CD8-positive, alpha-beta memory T cell (primary cell): ENCODE results near the gene PSTPIP1. TPM values are rescaled to one million over a fixed set of nuclear protein-coding genes. Genes with fewer than 3 reads are reported as not detected.

Experiments
- CTCF ChIA-PET: fragments of 350-600 bp; sonication (Branson Sonifier 250); formaldehyde crosslinking; loops from one replicate; lab custom pipeline; 2021; ENCODE audit warnings: antibody characterized with exemption; lab: Charles Lee
- POLR2A ChIA-PET: fragments of 350-600 bp; sonication (Branson Sonifier 250); formaldehyde crosslinking; loops from one replicate; lab custom pipeline; 2021; ENCODE audit warnings: antibody characterized with exemption; lab: Charles Lee
- DNase-seq, 5 donors: peaks; one replicate each; pipeline versions ENCODE4 v3.0.0 to v3.0.0-alpha.2; 2020 to 2022; ENCODE audit warnings: mixed read lengths in 1 of 5
- H3K27ac ChIP-seq: one replicate; pipeline ENCODE4 v1.7.0; 2013; ENCODE audit warnings: low read depth, mild to moderate bottlenecking, low read length, moderate library complexity
- H3K27me3 ChIP-seq: 2 replicates; pipeline ENCODE4 v1.7.0; 2013; ENCODE audit warnings: low read length, mild to moderate bottlenecking; ENCODE audit not compliant: insufficient read depth, poor library complexity, severe bottlenecking
- H3K36me3 ChIP-seq: 2 replicates; pipeline ENCODE4 v1.7.0; 2013; ENCODE audit warnings: mild to moderate bottlenecking, low read length, moderate library complexity; ENCODE audit not compliant: insufficient read depth
- H3K4me1 ChIP-seq: 2 replicates; pipeline ENCODE4 v1.7.0; 2013; ENCODE audit warnings: mild to moderate bottlenecking, low read length, moderate library complexity; ENCODE audit not compliant: insufficient read depth
- H3K4me3 ChIP-seq: 2 replicates; pipeline ENCODE4 v1.7.0; 2013; ENCODE audit warnings: mild to moderate bottlenecking, low read length
- H3K9me3 ChIP-seq: 2 replicates; pipeline ENCODE4 v1.7.0; 2013; ENCODE audit warnings: mild to moderate bottlenecking, low read length
- H3K27ac Mint-ChIP-seq, 8 donors: one replicate each; pipeline ENCODE4 v1.8.0; 2020 to 2021; ENCODE audit warnings: mixed read lengths in 8 of 8, mild to moderate bottlenecking in 6 of 8, inconsistent platforms in 3 of 8, moderate library complexity in 3 of 8
- H3K27me3 Mint-ChIP-seq, 2 donors: one replicate each; pipeline ENCODE4 v1.8.0; 2020 to 2021; ENCODE audit warnings: mixed read lengths in 2 of 2, mild to moderate bottlenecking in 1 of 2, moderate library complexity in 1 of 2
- H3K36me3 Mint-ChIP-seq, 3 donors: one replicate each; pipeline ENCODE4 v1.8.0; 2020 to 2021; ENCODE audit warnings: mixed read lengths in 3 of 3, inconsistent platforms in 1 of 3, mild to moderate bottlenecking in 1 of 3
- H3K4me1 Mint-ChIP-seq, 3 donors: one replicate each; pipeline ENCODE4 v1.8.0; 2020 to 2021; ENCODE audit warnings: mixed read lengths in 3 of 3, inconsistent platforms in 1 of 3, mild to moderate bottlenecking in 1 of 3
- H3K4me3 Mint-ChIP-seq, 7 donors: one replicate each; pipeline ENCODE4 v1.8.0; 2020 to 2021; ENCODE audit warnings: mixed read lengths in 7 of 7, mild to moderate bottlenecking in 6 of 7, moderate library complexity in 4 of 7, inconsistent platforms in 2 of 7
- H3K9me3 Mint-ChIP-seq, 5 donors: one replicate each; pipeline ENCODE4 v1.8.0; 2020 to 2022; ENCODE audit warnings: mixed read lengths in 5 of 5, mild to moderate bottlenecking in 3 of 5, moderate library complexity in 2 of 5, inconsistent platforms in 1 of 5
- polyA plus RNA-seq: library from polyadenylated mRNA; unstranded; fragments of 300-500 nt; fragmentation: Illumina TruSeq; gene quantifications from one replicate; pipeline ENCODE4 v1.2.3, GENCODE V29; 2021
- total RNA-seq, 2 experiments: library from RNA; stranded (reverse); gene quantifications; one replicate each; pipeline ENCODE4 v1.2.3, GENCODE V29; 2021

Gene PSTPIP1
- total and polyA plus RNA-seq, 3 experiments from 2014 or later: 83.1 to 127 (median 123) TPM

DNA sequence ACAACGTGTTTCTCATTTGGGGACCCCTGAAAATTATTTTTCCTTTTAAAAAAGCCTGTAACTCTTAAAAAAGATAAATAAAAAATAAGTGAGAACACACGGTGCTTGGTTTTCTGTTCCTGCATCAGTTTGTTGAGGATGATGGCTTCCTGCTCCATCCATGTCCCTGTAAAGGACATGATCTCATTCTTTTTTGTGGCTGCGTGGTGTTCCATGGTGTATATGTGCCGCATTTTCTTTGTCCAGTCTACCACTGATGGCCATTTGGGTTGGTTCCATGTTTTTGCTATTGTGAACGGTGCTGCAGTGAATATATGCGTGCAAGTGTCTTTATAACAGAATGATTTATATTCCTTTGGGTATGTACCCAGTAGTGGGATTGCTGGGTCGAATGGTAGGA, 73.7 kb downstream of the PSTPIP1 start:
- peaks cover 0 to 5% (median 0%) of the 10 kb centered on the region in 3 donors for H3K36me3 Mint-ChIP-seq
- Histone ChIP-seq H3K27me3 (no peaks in the 10 kb centered on the region), H3K4me1 (peaks cover 14% of the 10 kb centered on the region), H3K36me3 (no peaks in the 10 kb centered on the region), H3K9me3 (no peaks in the 10 kb centered on the region), H3K27ac (no peak overlapping the region), H3K4me3 (no peak overlapping the region)
- ChIA-PET POLR2A (no interaction called here), CTCF (interaction anchor here (1.1 kb wide), 1 partner anchor 23 kb away, joined by 3 read pairs; no protein-coding TSS in a partner anchor)
- peak overlapping the region in 1 of 8 donors; percentile 74 for H3K27ac Mint-ChIP-seq
- peak overlapping the region in 1 of 7 donors; percentile 91 for H3K4me3 Mint-ChIP-seq
- no peak for DNase-seq
- peaks cover 22 to 37% (median 36%) of the 10 kb centered on the region in 3 donors for H3K4me1 Mint-ChIP-seq
- H3K9me3 Mint-ChIP-seq: peaks cover 0 to 2% (median 0%) of the 10 kb centered on the region in 5 donors
- peaks cover 0 to 5% of the 10 kb centered on the region in 2 donors for H3K27me3 Mint-ChIP-seq

DNA sequence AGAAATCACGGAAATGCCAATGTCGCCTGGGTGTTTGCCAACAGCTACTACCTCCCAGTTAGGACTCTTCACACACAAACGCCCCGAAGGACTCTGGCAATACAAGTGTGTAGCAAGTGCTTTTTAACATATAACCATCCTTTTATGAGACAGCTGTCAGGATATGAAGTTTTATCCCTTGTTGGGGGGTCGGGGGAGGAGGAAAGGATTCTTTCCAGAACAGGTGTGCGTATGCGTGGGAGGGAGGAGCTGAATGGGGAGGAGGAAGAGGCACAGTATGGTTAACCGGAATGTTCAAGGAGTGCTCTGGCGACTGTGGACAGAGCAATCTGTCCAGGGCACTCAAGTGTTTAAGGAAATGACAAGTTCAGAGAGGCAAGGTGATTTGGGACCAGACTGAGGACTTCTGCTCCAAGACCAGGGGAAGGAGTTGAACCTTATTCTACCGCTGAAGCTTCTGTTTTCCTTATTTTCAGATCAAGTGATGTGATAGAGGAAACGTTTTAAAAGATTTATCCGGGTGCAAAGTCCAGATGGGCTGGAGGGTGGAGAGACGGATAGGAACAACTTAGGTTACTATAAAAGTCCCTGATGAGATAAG, 74.7 kb downstream of the PSTPIP1 start:
- Histone ChIP-seq H3K4me1 (peaks cover 14% of the 10 kb centered on the region), H3K9me3 (no peaks in the 10 kb centered on the region), H3K27me3 (no peaks in the 10 kb centered on the region), H3K4me3 (peak overlapping the region; percentile 76), H3K36me3 (no peaks in the 10 kb centered on the region), H3K27ac (no peak overlapping the region)
- Mint-ChIP-seq H3K27me3 (peaks cover 0 to 8% of the 10 kb centered on the region in 2 donors), H3K4me1 (peaks cover 22 to 37% (median 36%) of the 10 kb centered on the region in 3 donors), H3K27ac (peak overlapping the region; percentile 9 to 92 (median 75)), H3K36me3 (peaks cover 0 to 5% (median 0%) of the 10 kb centered on the region in 3 donors), H3K9me3 (peaks cover 0 to 2% (median 0%) of the 10 kb centered on the region in 5 donors), H3K4me3 (peak overlapping the region; percentile 80 to 91 (median 85))
- ChIA-PET POLR2A (no interaction called here), CTCF (interaction anchor here (0.9 kb wide), 1 partner anchor 13 kb away, joined by 3 read pairs; no protein-coding TSS in a partner anchor)
- peak in 1 of 5 donors; percentile 6 for DNase-seq

GRCh38 chr15:77070180-77070494, 75.2 kb downstream of the PSTPIP1 start:
- POLR2A ChIA-PET: no interaction called here
- DNase-seq: no peak
- CTCF ChIA-PET: no interaction called here
- Mint-ChIP-seq H3K4me3 (peak overlapping the region; percentile 80 to 91 (median 85)), H3K9me3 (peaks cover 0 to 2% (median 0%) of the 10 kb centered on the region in 5 donors), H3K27me3 (peaks cover 0 to 8% of the 10 kb centered on the region in 2 donors), H3K36me3 (peaks cover 0 to 5% (median 0%) of the 10 kb centered on the region in 3 donors), H3K27ac (peak overlapping the region; percentile 9 to 75 (median 53)), H3K4me1 (peaks cover 20 to 37% (median 36%) of the 10 kb centered on the region in 3 donors)
- Histone ChIP-seq H3K27me3 (no peaks in the 10 kb centered on the region), H3K4me3 (peak overlapping the region; percentile 76), H3K27ac (no peak overlapping the region), H3K9me3 (no peaks in the 10 kb centered on the region), H3K36me3 (no peaks in the 10 kb centered on the region), H3K4me1 (peaks cover 14% of the 10 kb centered on the region)

- Mint-ChIP-seq H3K36me3 (peaks cover 0 to 5% (median 0%) of the 10 kb centered on the region in 3 donors), H3K27me3 (peaks cover 4 to 8% of the 10 kb centered on the region in 2 donors), H3K4me3 (peak within 1 kb of the TSS; percentile 80 to 97 (median 85)), H3K9me3 (peaks cover 0 to 2% (median 0%) of the 10 kb centered on the region in 5 donors), H3K27ac (peak within 1 kb of the TSS; percentile 26 to 92 (median 80)), H3K4me1 (peaks cover 20 to 37% (median 36%) of the 10 kb centered on the region in 3 donors)
- DNase-seq: peak; percentile 84 to 94 (median 89)
- Histone ChIP-seq H3K9me3 (no peaks in the 10 kb centered on the region), H3K27me3 (no peaks in the 10 kb centered on the region), H3K4me1 (peaks cover 14% of the 10 kb centered on the region), H3K36me3 (no peaks in the 10 kb centered on the region), H3K27ac (no peak within 1 kb of the TSS), H3K4me3 (peak within 1 kb of the TSS; percentile 76)
- CTCF ChIA-PET: interaction anchor here (1.0 kb wide), 1 partner anchor 10 kb away, joined by 3 read pairs; no protein-coding TSS in a partner anchor
- POLR2A ChIA-PET: interaction anchor here (0.8 to 1.1 kb wide), 4 partner anchors 10 to 139 kb away, joined by 3 to 7 read pairs (median 4); partner anchors contain the start of gene RCN2
These were observed 75.8 kb downstream of the PSTPIP1 start, which contains the start of gene TSPAN3 for GRCh38 chr15:77070495-77071304. TSS of gene TSPAN3 (minus strand) at chr15:77071109. CDS start at chr15:77070954, 155 bp downstream.

DNA sequence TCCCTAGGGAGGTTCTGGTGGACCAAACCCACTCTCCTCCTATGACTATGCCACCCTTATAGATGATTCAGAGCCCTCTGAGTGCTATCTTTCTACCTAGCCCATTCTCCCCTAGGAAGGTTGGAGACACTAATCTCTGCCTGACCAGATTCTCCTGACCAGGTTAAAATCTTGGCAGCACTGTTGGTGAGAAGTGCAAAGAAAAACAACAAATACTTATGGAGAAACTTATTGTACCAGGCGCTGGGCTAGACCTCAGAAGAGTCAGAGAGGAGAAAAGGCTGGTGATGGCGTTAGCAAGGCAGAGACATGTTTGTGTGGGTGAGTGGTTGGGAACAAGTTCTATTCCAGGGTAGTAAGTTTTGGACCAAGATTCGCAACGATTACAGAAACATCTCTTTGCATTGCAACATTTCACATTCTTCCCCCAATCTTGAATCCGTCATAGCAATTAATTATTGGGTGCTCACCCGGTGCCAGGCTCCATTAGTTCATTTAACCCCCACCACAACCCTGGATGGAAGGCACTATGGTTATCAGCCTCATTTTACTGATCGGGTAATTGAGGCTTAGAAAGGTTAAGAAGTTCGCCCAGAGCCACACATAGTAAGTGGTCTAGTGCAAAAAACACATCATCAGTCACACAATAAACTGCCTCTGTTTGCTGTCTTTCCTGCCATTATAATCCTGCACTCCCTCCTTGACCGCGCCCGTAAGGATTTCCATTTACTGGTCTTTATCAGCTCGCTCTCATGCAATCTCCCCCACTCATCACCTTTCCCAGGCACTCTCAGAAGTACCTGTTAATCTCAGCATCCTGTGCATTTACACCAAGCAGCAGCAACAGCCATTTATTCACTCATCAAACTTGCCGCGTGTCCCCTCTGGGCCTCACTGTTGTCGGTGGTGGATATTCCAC, 76.6 kb downstream of the PSTPIP1 start:
- Histone ChIP-seq H3K9me3 (no peaks in the 10 kb centered on the region), H3K27ac (no peak overlapping the region), H3K4me3 (peak overlapping the region; percentile 33), H3K27me3 (no peaks in the 10 kb centered on the region), H3K36me3 (no peaks in the 10 kb centered on the region), H3K4me1 (peaks cover 14% of the 10 kb centered on the region)
- ChIA-PET CTCF (interaction anchor here (1.0 kb wide), 1 partner anchor 11 kb away, joined by 3 read pairs; no protein-coding TSS in a partner anchor), POLR2A (interaction anchor here (0.8 to 1.1 kb wide), 4 partner anchors 11 to 140 kb away, joined by 3 to 7 read pairs (median 4); partner anchors contain the start of gene RCN2)
- peaks cover 0 to 2% (median 0%) of the 10 kb centered on the region in 5 donors for H3K9me3 Mint-ChIP-seq
- H3K27ac Mint-ChIP-seq: peak overlapping the region in 7 of 8 donors; percentile 54 to 89 (median 81)
- peaks cover 4 to 8% of the 10 kb centered on the region in 2 donors for H3K27me3 Mint-ChIP-seq
- peaks cover 20 to 37% (median 34%) of the 10 kb centered on the region in 3 donors for H3K4me1 Mint-ChIP-seq
- peaks cover 0 to 5% (median 0%) of the 10 kb centered on the region in 3 donors for H3K36me3 Mint-ChIP-seq
- H3K4me3 Mint-ChIP-seq: peak overlapping the region; percentile 80 to 97 (median 84)
- DNase-seq: no peak

DNA sequence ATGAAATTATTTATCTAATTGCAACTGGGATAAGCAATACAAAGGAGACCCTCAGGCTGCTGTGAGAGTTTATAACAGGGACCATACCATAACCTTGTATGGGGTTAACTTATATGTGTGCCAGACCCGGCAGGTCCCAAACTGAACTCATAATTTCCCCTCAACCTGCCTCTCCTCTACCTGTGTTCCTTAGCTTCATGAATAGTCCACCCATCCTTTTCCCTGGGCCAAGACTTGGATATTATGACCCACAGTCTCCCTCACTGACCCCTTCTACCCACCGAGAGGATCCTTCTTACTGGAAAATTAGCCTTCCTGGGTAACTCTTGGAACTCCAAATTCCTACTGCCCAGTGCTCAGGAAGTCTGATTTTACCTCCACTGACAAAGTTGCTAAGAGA, 79.4 kb downstream of the PSTPIP1 start:
- H3K36me3 ChIP-seq: no peaks in the 10 kb centered on the region
- no peak overlapping the region for H3K27ac ChIP-seq
- H3K4me1 ChIP-seq: peaks cover 14% of the 10 kb centered on the region
- H3K4me3 ChIP-seq: no peak overlapping the region
- peaks cover 4 to 7% of the 10 kb centered on the region in 2 donors for H3K27me3 Mint-ChIP-seq
- H3K9me3 ChIP-seq: no peaks in the 10 kb centered on the region
- peak overlapping the region in 1 of 7 donors; percentile 54 for H3K4me3 Mint-ChIP-seq
- H3K4me1 Mint-ChIP-seq: peaks cover 17 to 22% (median 20%) of the 10 kb centered on the region in 3 donors
- POLR2A ChIA-PET: no interaction called here
- CTCF ChIA-PET: no interaction called here
- peaks cover 0 to 5% (median 0%) of the 10 kb centered on the region in 3 donors for H3K36me3 Mint-ChIP-seq
- no peak for DNase-seq
- H3K27me3 ChIP-seq: no peaks in the 10 kb centered on the region
- H3K27ac Mint-ChIP-seq: no peak overlapping the region
- peaks cover 0 to 2% (median 0%) of the 10 kb centered on the region in 5 donors for H3K9me3 Mint-ChIP-seq

- Histone ChIP-seq H3K27ac (no peak overlapping the region), H3K36me3 (no peaks in the 10 kb centered on the region), H3K27me3 (no peaks in the 10 kb centered on the region), H3K4me3 (no peak overlapping the region), H3K4me1 (peaks cover 7% of the 10 kb centered on the region), H3K9me3 (no peaks in the 10 kb centered on the region)
- H3K27ac Mint-ChIP-seq: no peak overlapping the region
- H3K9me3 Mint-ChIP-seq: no peaks in the 10 kb centered on the region
- H3K4me3 Mint-ChIP-seq: no peak overlapping the region
- POLR2A ChIA-PET: no interaction called here
- CTCF ChIA-PET: no interaction called here
- no peak for DNase-seq
- H3K36me3 Mint-ChIP-seq: peaks cover 0 to 1% (median 0%) of the 10 kb centered on the region in 3 donors
- peaks cover 11 to 13% (median 12%) of the 10 kb centered on the region in 3 donors for H3K4me1 Mint-ChIP-seq
- H3K27me3 Mint-ChIP-seq: peaks cover 4% of the 10 kb centered on the region in 2 donors
These were observed 80.6 kb downstream of the PSTPIP1 start for GRCh38 chr15:77075528-77075927.
